K562 (cell line): Measurements from ENCODE around the gene TBRG4. TPM values are rescaled to one million over a fixed set of nuclear protein-coding genes. Genes with fewer than 3 reads are reported as not detected.

Source experiments
- ATAC-seq: fragments of 200-7000 bp; cut with Tn5 transposase; 3 replicates; pipeline ENCODE4 v1.9.1; 2020; ENCODE audit warnings: moderate library complexity
- BruUV-seq: library from RNA; stranded (reverse); fragments of 400-500 nt; replicated peaks from 2 replicates; lab custom pipeline; 2021; lab: Mats Ljungman, UMichigan
- CTCF ChIA-PET: fragments of 300-600 bp; formaldehyde crosslinking; extraction: SDS; loops from one replicate; lab custom pipeline; 2021; ENCODE audit warnings: low intra/inter-chr PET ratio; lab: Yijun Ruan, JAX
- POLR2A ChIA-PET: fragments of 300-600, 350-650 bp; sonication (Branson Sonifier 250); formaldehyde crosslinking; extraction: SDS; loops from one replicate; lab custom pipeline; 2021; ENCODE audit warnings: antibody characterized with exemption, inconsistent platforms; lab: Yijun Ruan, JAX
- DNase-seq, 4 experiments: peaks; one replicate each; pipeline versions ENCODE4 v3.0.0 to v3.0.0-alpha.2; 2011 to 2018; ENCODE audit warnings: low spot score in 3 of 4, mixed read lengths in 3 of 4; ENCODE audit errors: extremely low read depth in 1 of 4
- FAIRE-seq: peaks from 2 replicates; lab custom pipeline; 2011; peaks lifted over from hg19 to GRCh38; lab: Jason Lieb, UNC
- H2AFZ ChIP-seq: 2 replicates; pipeline ENCODE4 v1.6.0; 2011; ENCODE audit warnings: low read depth, low read length, control low read depth, inconsistent platforms
- H3K27ac ChIP-seq: fragments of 200-600 bp; 3 replicates; pipeline ENCODE4 v1.8.0; 2011; ENCODE audit warnings: low read depth, mild to moderate bottlenecking, control low read depth, inconsistent platforms, low read length, moderate library complexity, mixed read lengths; ENCODE audit errors: extremely low read depth
- H3K27me3 ChIP-seq, 2 experiments: fragments of 300-600 bp in 1 of 2; 2 replicates in 1 of 2; 3 replicates in 1 of 2; pipeline versions ENCODE4 v1.6.0 to v1.8.0; 2011; ENCODE audit warnings: inconsistent platforms in 2 of 2, low read length in 2 of 2, mild to moderate bottlenecking in 1 of 2, mixed read lengths in 1 of 2, moderate library complexity in 1 of 2; ENCODE audit not compliant: control insufficient read depth in 2 of 2, insufficient read depth in 2 of 2
- H3K36me3 ChIP-seq: fragments of 300-600 bp; 3 replicates; pipeline ENCODE4 v1.8.0; 2011; ENCODE audit warnings: mild to moderate bottlenecking, low read length, inconsistent platforms; ENCODE audit not compliant: control insufficient read depth, insufficient read depth
- H3K4me1 ChIP-seq, 2 experiments: fragments of 200-600 bp in 1 of 2; replicated peaks in 1 of 2; 2 replicates in 1 of 2; 3 replicates in 1 of 2; pipeline versions ENCODE4 v1.5.1 to v1.8.0; 2011; ENCODE audit warnings: inconsistent platforms in 2 of 2, low read length in 2 of 2, mild to moderate bottlenecking in 1 of 2, mixed read lengths in 1 of 2, moderate library complexity in 1 of 2; ENCODE audit not compliant: control insufficient read depth in 2 of 2, insufficient read depth in 2 of 2
- H3K4me2 ChIP-seq: 2 replicates; pipeline ENCODE4 v1.6.1; 2011; ENCODE audit warnings: low read length, control low read depth, inconsistent platforms, mixed read lengths; ENCODE audit not compliant: insufficient read depth
- H3K4me3 ChIP-seq: fragments of 200-600 bp; sonication (generic), shearing (Covaris generic); 2 replicates; pipeline ENCODE4 v1.5.1; 2016; ENCODE audit warnings: control low read depth, inconsistent platforms
- H3K79me2 ChIP-seq: fragments of 200-600 bp; 3 replicates; pipeline ENCODE4 v1.8.0; 2011; ENCODE audit warnings: low read length, inconsistent platforms; ENCODE audit not compliant: control insufficient read depth, insufficient read depth
- H3K9ac ChIP-seq, 2 experiments: 2 replicates each; pipeline versions ENCODE4 v1.6.0 to v1.6.1; 2011; ENCODE audit warnings: low read depth in 2 of 2, low read length in 2 of 2, control low read depth in 1 of 2, inconsistent platforms in 1 of 2, mild to moderate bottlenecking in 1 of 2, mixed read lengths in 1 of 2; ENCODE audit not compliant: insufficient read depth in 1 of 2
- H3K9me1 ChIP-seq: one replicate; pipeline ENCODE4 v1.6.0; 2011; ENCODE audit warnings: inconsistent platforms, mild to moderate bottlenecking, low read length, moderate library complexity; ENCODE audit not compliant: control insufficient read depth, insufficient read depth
- H3K9me3 ChIP-seq: replicated peaks from 2 replicates; pipeline ENCODE4 v1.5.1; 2011; ENCODE audit warnings: low read depth, low read length, inconsistent platforms; ENCODE audit not compliant: control insufficient read depth, insufficient read depth
- H4K20me1 ChIP-seq: replicated peaks from 2 replicates; pipeline ENCODE4 v1.6.1; 2011; ENCODE audit warnings: low read length, inconsistent platforms, mixed read lengths; ENCODE audit not compliant: control insufficient read depth, insufficient read depth
- CBX8 ChIP-seq: fragments of 200-600 bp; sonication (generic); IDR thresholded peaks from 2 replicates; pipeline ENCODE4 v1.6.1; 2012; ENCODE audit warnings: borderline replicate concordance, mixed run types, low read depth, mild to moderate bottlenecking, moderate library complexity, mixed read lengths, low read length, control low read depth, inconsistent platforms; ENCODE audit not compliant: poor library complexity, severe bottlenecking; ENCODE audit errors: extremely low read depth
- CREM ChIP-seq: IDR thresholded peaks from 2 replicates; pipeline ENCODE4 v1.6.1; 2014; ENCODE audit warnings: antibody characterized with exemption, low read depth
- ETV1 ChIP-seq: fragments of 450-650 bp; conservative IDR thresholded peaks from 2 replicates; pipeline ENCODE4 v1.6.1; 2016; ENCODE audit warnings: missing genetic modification characterization, control low read depth, low read depth, missing compliant biosample characterization
- FOXJ3 ChIP-seq: sonication (generic); formaldehyde crosslinking; IDR thresholded peaks from 2 replicates; pipeline ENCODE4 v1.4.0; 2020; ENCODE audit warnings: mild to moderate bottlenecking, missing genetic modification reagents
- NFIC ChIP-seq: fragments of 450-650 bp; IDR thresholded peaks from 2 replicates; pipeline ENCODE4 v1.6.1; 2017; ENCODE audit warnings: mild to moderate bottlenecking, inconsistent platforms
- RBM34 ChIP-seq: fragments of 200-400 bp; formaldehyde crosslinking; IDR thresholded peaks from 2 replicates; pipeline ENCODE4 v1.6.1; 2018; ENCODE audit warnings: low read length, borderline replicate concordance; ENCODE audit not compliant: insufficient read depth
- SRSF7 ChIP-seq: fragments of 200-400 bp; formaldehyde crosslinking; optimal IDR thresholded peaks from 2 replicates; pipeline ENCODE3; 2017; ENCODE audit warnings: mild to moderate bottlenecking, low read depth, low read length
- ZNF133 ChIP-seq: fragments of 250-450 bp; sonication (Bioruptor Pico); IDR thresholded peaks from 2 replicates; pipeline ENCODE4 v1.4.0; 2020; ENCODE audit warnings: mild to moderate bottlenecking
- ZNF280B ChIP-seq: fragments of 250-450 bp; sonication (Bioruptor Pico); IDR thresholded peaks from 2 replicates; pipeline ENCODE4 v1.5.1; 2021; ENCODE audit warnings: mild to moderate bottlenecking
- ZNF583 ChIP-seq: fragments of 250-450 bp; sonication (Bioruptor Pico); IDR thresholded peaks from 2 replicates; pipeline ENCODE4 v1.4.0; 2020
- WGBS: fragments of 100-300 bp; shearing (Covaris generic); methylation state at CpG from one replicate; pipeline ENCODE4 v1.1.6; 2016; ENCODE audit warnings: low coverage, mixed read lengths; ENCODE audit not compliant: insufficient coverage; ENCODE audit errors: missing lambda C conversion rate; 5-methylcytosine and 5-hydroxymethylcytosine counted together
- in situ Hi-C: fragments of 300-500 bp; cut with MboI; formaldehyde crosslinking; loops from 4 replicates; pipeline ENCODE4 v1.15.0; 2018; ENCODE audit warnings: inconsistent platforms, mixed read lengths
- intact Hi-C: fragments of 100-400 bp; cut with micrococcal nuclease; formaldehyde crosslinking; loops from 2 replicates; pipeline ENCODE4 v1.14.2; 2022
- polyA plus RNA-seq, 8 experiments: library from polyadenylated mRNA; depleted of rRNA in 4 of 8; stranded (reverse) in 5 of 8; unstranded in 3 of 8; fragments of >200 nt; fragmentation: Nextera tagmentation in 2 of 8; fragmentation: Illumina TruSeq in 1 of 8; extraction: Ambion mirVana in 2 of 8; extraction: Trizol in 1 of 8; gene quantifications; 2 replicates each; pipeline versions ENCODE4 v1.2.1 to v1.2.3, GENCODE V29; 2011 to 2014; ENCODE audit warnings: inconsistent platforms in 1 of 8, missing spikeins in 1 of 8
- total RNA-seq, 7 experiments: library from RNA; depleted of rRNA in 6 of 7; stranded (reverse); fragments of >200 nt in 6 of 7; fragmentation: Illumina TruSeq in 2 of 7; extraction: Trizol in 2 of 7; gene quantifications; 2 replicates each; pipeline versions ENCODE4 v1.2.1 to v1.2.3, GENCODE V29; 2011 to 2021; ENCODE audit warnings: low replicate concordance in 1 of 7
- TF ChIP-seq, protein P1 (sequence below): sonication (generic); formaldehyde crosslinking; IDR thresholded peaks from 2 replicates; pipeline ENCODE4 v1.8.0; 2022; ENCODE audit warnings: missing genetic modification reagents, mild to moderate bottlenecking, moderate library complexity, borderline replicate concordance

The TBRG4 gene
- total and polyA plus RNA-seq, 9 of the 15 experiments (the other 6 are each of a cell fraction or from before 2014, with no cell fraction given), result 11.2 to 322 (median 216) TPM

DNA sequence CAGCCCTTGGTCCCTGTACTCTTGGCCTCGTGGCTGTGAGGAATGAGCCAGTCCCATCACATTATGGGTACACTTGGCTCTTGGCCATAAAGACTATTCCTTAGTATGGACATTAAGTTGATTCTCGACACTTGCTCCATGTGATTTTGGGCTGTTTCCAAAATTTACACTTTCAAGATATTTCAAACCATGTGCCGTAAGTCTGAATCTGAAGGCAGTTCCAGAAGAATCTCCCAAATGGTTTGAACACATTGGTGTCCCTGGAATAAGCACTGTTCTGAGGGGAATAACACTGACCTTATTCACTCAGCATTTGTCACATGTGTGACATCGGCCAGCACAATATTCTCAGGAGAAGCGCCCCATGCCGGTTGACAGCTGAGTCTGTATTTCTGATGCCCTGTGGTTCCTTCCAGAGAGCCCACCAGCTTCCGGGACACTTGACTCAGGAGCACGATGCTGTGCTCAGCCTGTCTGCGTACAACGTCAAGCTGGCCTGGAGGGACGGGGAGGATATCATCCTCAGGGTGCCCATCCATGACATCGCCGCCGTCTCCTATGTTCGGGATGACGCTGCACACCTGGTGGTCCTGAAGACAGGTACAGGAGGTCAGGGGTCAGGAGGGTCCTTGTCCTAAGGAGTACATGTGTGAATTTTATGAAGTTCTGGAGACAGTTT lies 47.3 kb downstream of the TBRG4 start:
- Histone ChIP-seq H2AFZ (no peak overlapping the region), H3K36me3 (peaks cover 53% of the 10 kb centered on the region), H4K20me1 (no peaks in the 10 kb centered on the region), H3K79me2 (peaks cover 24% of the 10 kb centered on the region; the same call in 2 of the 3 replicates), H3K9me1 (peaks cover 6% of the 10 kb centered on the region), H3K27ac (no peak overlapping the region), H3K27me3 (no peaks in the 10 kb centered on the region), H3K9ac (no peak overlapping the region), H3K4me1 (peaks cover 0 to 5% of the 10 kb centered on the region in 2 experiments; a peak in 1 of 5 replicates), H3K9me3 (no peaks in the 10 kb centered on the region), H3K4me2 (no peak overlapping the region), H3K4me3 (no peak overlapping the region)
- ChIA-PET POLR2A (interaction anchor here (1.0 to 1.5 kb wide), 2 partner anchors 9 to 12 kb away, joined by 3 to 7 read pairs; no protein-coding TSS in a partner anchor), CTCF (no interaction called here)
- 88% methylated on average over 14 of the region's 16 CpGs for WGBS
- DNase-seq (no peak), ATAC-seq (no peak), FAIRE-seq (no peak)
- intact Hi-C loops, result no loop called here
- BruUV-seq, result no TSS peak
- TF ChIP-seq, protein P1, sequence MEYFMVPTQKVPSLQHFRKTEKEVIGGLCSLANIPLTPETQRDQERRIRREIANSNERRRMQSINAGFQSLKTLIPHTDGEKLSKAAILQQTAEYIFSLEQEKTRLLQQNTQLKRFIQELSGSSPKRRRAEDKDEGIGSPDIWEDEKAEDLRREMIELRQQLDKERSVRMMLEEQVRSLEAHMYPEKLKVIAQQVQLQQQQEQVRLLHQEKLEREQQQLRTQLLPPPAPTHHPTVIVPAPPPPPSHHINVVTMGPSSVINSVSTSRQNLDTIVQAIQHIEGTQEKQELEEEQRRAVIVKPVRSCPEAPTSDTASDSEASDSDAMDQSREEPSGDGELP (CRISPR knock-in tag), result no peak
- peak; percentile 25; the same call in 1 of the 2 replicates for TF ChIP-seq NFIC
- in situ Hi-C loops, result no loop called here

DNA sequence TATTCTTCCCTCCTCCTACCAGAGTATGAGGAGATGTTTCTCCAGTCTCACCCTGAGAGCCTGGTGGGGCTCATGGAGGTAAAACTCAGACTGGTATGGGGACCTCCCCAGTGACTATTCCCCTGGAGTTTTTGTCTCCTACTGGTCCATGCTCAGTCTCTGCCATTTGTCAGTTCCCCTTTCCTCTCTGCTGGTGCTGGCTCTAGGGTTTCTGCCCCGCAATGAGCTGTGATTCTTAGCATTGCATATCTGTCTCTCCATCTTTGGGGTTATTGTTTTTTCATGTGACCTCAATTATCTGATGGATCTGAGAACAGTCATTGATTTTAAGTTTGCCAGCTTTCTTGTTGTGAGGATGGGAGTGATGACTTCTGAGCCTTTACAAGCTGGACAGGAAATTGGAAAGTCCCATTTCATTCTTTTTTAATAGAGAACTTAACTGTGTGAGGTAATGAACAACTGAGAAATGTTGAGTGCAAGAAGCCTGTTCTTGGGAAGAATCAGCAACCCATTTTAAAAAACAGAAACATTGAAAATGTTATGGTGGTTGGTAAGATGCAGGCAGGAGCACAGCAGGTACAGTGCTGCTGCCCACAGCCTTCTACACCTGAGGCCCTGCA lies 49.6 kb downstream of the TBRG4 start:
- ATAC-seq, result no peak
- POLR2A ChIA-PET, result no interaction called here

More for the DNA sequence above, 49.6 kb downstream of the TBRG4 start:
- Histone ChIP-seq H3K79me2 (peaks cover 34% of the 10 kb centered on the region), H3K9ac (peak overlapping the region in 1 of 2 experiments; percentile 17; a peak in 1 of 4 replicates), H3K4me1 (no peaks in the 10 kb centered on the region), H3K27ac (no peak overlapping the region), H3K4me2 (no peak overlapping the region), H2AFZ (no peak overlapping the region), H3K4me3 (no peak overlapping the region), H3K36me3 (peaks cover 34% of the 10 kb centered on the region), H4K20me1 (no peaks in the 10 kb centered on the region), H3K9me3 (no peaks in the 10 kb centered on the region), H3K9me1 (peaks cover 6% of the 10 kb centered on the region), H3K27me3 (no peaks in the 10 kb centered on the region)
- WGBS, result 57% methylated on average over 1 of the region's 1 CpG
- in situ Hi-C loops (no loop called here), intact Hi-C loops (no loop called here)
- BruUV-seq, result no TSS peak
- DNase-seq (no peak), FAIRE-seq (no peak)
- TF ChIP-seq ZNF583 (CRISPR knock-in tag) (no peak), ZNF133 (CRISPR knock-in tag) (no peak), CBX8 (no peak), CREM (no peak), ETV1 (tag) (no peak), FOXJ3 (CRISPR knock-in tag) (no peak), RBM34 (no peak), SRSF7 (no peak), ZNF280B (CRISPR knock-in tag) (no peak)
- CTCF ChIA-PET, result no interaction called here
